ENCODE measurements around the gene RNF130.

- TF ChIP-seq, protein P1, sequence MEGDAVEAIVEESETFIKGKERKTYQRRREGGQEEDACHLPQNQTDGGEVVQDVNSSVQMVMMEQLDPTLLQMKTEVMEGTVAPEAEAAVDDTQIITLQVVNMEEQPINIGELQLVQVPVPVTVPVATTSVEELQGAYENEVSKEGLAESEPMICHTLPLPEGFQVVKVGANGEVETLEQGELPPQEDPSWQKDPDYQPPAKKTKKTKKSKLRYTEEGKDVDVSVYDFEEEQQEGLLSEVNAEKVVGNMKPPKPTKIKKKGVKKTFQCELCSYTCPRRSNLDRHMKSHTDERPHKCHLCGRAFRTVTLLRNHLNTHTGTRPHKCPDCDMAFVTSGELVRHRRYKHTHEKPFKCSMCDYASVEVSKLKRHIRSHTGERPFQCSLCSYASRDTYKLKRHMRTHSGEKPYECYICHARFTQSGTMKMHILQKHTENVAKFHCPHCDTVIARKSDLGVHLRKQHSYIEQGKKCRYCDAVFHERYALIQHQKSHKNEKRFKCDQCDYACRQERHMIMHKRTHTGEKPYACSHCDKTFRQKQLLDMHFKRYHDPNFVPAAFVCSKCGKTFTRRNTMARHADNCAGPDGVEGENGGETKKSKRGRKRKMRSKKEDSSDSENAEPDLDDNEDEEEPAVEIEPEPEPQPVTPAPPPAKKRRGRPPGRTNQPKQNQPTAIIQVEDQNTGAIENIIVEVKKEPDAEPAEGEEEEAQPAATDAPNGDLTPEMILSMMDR (IDR thresholded peaks at IDR 0.05): no peak
- TF ChIP-seq POLR2AphosphoS5 (IDR thresholded peaks at IDR 0.05; ENCODE audit: insufficient read depth in 1 of 2, low read depth in 1 of 2): no peak
- no peak for TF ChIP-seq POLR2A (IDR thresholded peaks at IDR 0.05)
Measured at GRCh38 chr5:179959641-179960040, 111.9 kb downstream of the RNF130 start.

All from vagina (tissue), 2 donors.